Heart left ventricle (tissue), 16 donors: ENCODE measurements around the gene SLC7A14. TPM values are rescaled to one million over a fixed set of nuclear protein-coding genes. Genes with fewer than 3 reads are reported as not detected.

Experiments
- ATAC-seq, 4 donors: fragments of 200-7000 bp; cut with Tn5 transposase; one replicate each; pipeline ENCODE4 v1.9.1; 2020 to 2022; ENCODE audit warnings: moderate library complexity in 4 of 4, mild to moderate bottlenecking in 3 of 4, moderate number of reproducible peaks in 1 of 4
- DNase-seq, 5 donors: peaks; one replicate each; pipeline ENCODE4 v3.0.0-alpha.2; 2020
- H3K27ac ChIP-seq, 12 donors: fragments of 200-600 bp; sonication (generic) in 4 of 12; one replicate each; pipeline versions ENCODE4 v1.5.0 to v1.8.0; 2016 to 2022; ENCODE audit warnings: mild to moderate bottlenecking in 2 of 12
- H3K27me3 ChIP-seq, 9 donors: fragments of 200-600 bp; sonication (generic) in 2 of 9; one replicate each; pipeline versions ENCODE4 v1.5.1 to v1.8.0; 2016 to 2022; ENCODE audit warnings: mild to moderate bottlenecking in 3 of 9
- H3K36me3 ChIP-seq, 9 donors: fragments of 200-600 bp; sonication (generic) in 2 of 9; one replicate each; pipeline versions ENCODE4 v1.5.0 to v1.8.0; 2018 to 2022; ENCODE audit warnings: mild to moderate bottlenecking in 2 of 9
- H3K4me1 ChIP-seq, 12 donors: fragments of 200-600 bp; sonication (generic) in 4 of 12; one replicate each; pipeline versions ENCODE4 v1.5.0 to v1.8.0; 2016 to 2022; ENCODE audit warnings: mild to moderate bottlenecking in 3 of 12
- H3K4me3 ChIP-seq, 12 donors: fragments of 200-600 bp; sonication (generic) in 4 of 12; one replicate each; pipeline versions ENCODE4 v1.5.0 to v1.8.0; 2017 to 2022; ENCODE audit warnings: mild to moderate bottlenecking in 9 of 12, moderate library complexity in 4 of 12
- H3K9me3 ChIP-seq, 12 donors: fragments of 200-600 bp; sonication (generic) in 4 of 12; one replicate each; pipeline versions ENCODE4 v1.5.0 to v1.8.0; 2016 to 2022; ENCODE audit warnings: mild to moderate bottlenecking in 1 of 12
- CTCF ChIP-seq, 12 donors: fragments of 200-600 bp; sonication (generic) in 4 of 12; IDR thresholded peaks; one replicate each; pipeline versions ENCODE4 v1.5.0 to v1.8.0; 2018 to 2022; ENCODE audit warnings: antibody characterized with exemption in 12 of 12, mild to moderate bottlenecking in 5 of 12
- POLR2A ChIP-seq, 2 donors: fragments of 450-650 bp; IDR thresholded peaks; one replicate each; pipeline ENCODE4 v1.6.1; 2017; ENCODE audit warnings: antibody characterized with exemption in 2 of 2, mild to moderate bottlenecking in 2 of 2, moderate library complexity in 2 of 2
- WGBS, 4 donors: extraction: QIAGEN DNeasy Blood & Tissue Kit in 2 of 4; methylation state at CpG; one replicate each; pipeline versions ENCODE4 v1.1.5 to v1.1.7; 2013 to 2018; 5-methylcytosine and 5-hydroxymethylcytosine counted together
- intact Hi-C, 10 donors: fragments of 100-400 bp; cut with DNase I; formaldehyde crosslinking; loops; one replicate each; pipeline versions ENCODE4 v1.11.1 to v1.14.2; 2022
- polyA plus RNA-seq, 2 donors: library from polyadenylated mRNA; stranded (reverse); fragments of 200-250 nt; gene quantifications; one replicate each; pipeline ENCODE4 v1.2.3, GENCODE V29; 2013
- total RNA-seq, 9 donors: library from RNA; depleted of rRNA in 2 of 9; stranded (reverse); fragments of >200 nt in 2 of 9; fragmentation: NEBNext Ultra II Directional in 3 of 9; extraction: Animal tissue kit (Norgen Biotek cat#: 25700) in 3 of 9; gene quantifications; one replicate each; pipeline versions ENCODE4 v1.1.0 to v1.2.4, GENCODE V29; 2016 to 2023
- donor health status: ischemic (EF 13 %, LVEDD 7.1; RV severe dilation, severe dysfunction).
- donor health status: healthy with polysubstance abuse.
- donor health status: DM: no; HTN: yes; CAD: no.
- donor health status: DM: no; HTN: no; CAD: no.
- donor health status: ischemic (EF 25% LVEDD 6.9; RV normal size, moderate dysfunction).
- donor health status: ischemic (EF 25% LVEDD 5.7; RV mildly dilated, moderate dysfunction).
- donor health status: healthy.
- donor health status: DM: yes; HTN: yes; CAD: no.
- donor health status: ischemic (EF 35%, LVEDD 5.7; RV mildly dilated, moderate dysfunction).
- donor health status: nonischemic (EF 11% LVEDD 7.7; RV severe dilation, severe dysfunction).
- donor health status: DM: yes; HTN: yes; CAD: no.
- donor health status: PGD.
- donor health status: ischemic (EF 29% LVEDD 5.4; RV normal size, mild dysfunction).
- donor health status: nonischemic (EF 23%, LVEDD 6.1; RV moderate dilation, normal function).

SLC7A14 gene
- total and polyA plus RNA-seq, 11 donors: 0.02 TPM; not detected in 9

- Histone ChIP-seq H3K27ac (no peak overlapping the region), H3K4me3 (no peak overlapping the region), H3K36me3 (no peaks in the 10 kb centered on the region), H3K27me3 (peaks cover 0 to 4% (median 0%) of the 10 kb centered on the region in 9 donors), H3K4me1 (peaks cover 0 to 4% (median 0%) of the 10 kb centered on the region in 12 donors), H3K9me3 (no peaks in the 10 kb centered on the region)
- no peak for ATAC-seq
- intact Hi-C loops: no loop called here
- no peak for DNase-seq
- TF ChIP-seq CTCF (IDR thresholded peaks at IDR 0.05) (no peak), POLR2A (IDR thresholded peaks at IDR 0.05) (no peak)
Observed at GRCh38 chr3:170536712-170537111, 49.2 kb downstream of the SLC7A14 start.

- Histone ChIP-seq H3K27me3 (peaks cover 0 to 4% (median 0%) of the 10 kb centered on the region in 9 donors), H3K27ac (no peak overlapping the region), H3K4me3 (no peak overlapping the region), H3K36me3 (no peaks in the 10 kb centered on the region), H3K9me3 (no peaks in the 10 kb centered on the region), H3K4me1 (peaks cover 0 to 9% (median 0%) of the 10 kb centered on the region in 12 donors)
- TF ChIP-seq CTCF (IDR thresholded peaks at IDR 0.05): no peak
- 83 to 90% (median 88%) methylated on average over 3 of the region's 3 CpGs for WGBS, 4 donors
- intact Hi-C loops: no loop called here
- DNase-seq (no peak), ATAC-seq (no peak)
Observed at GRCh38 chr3:170534227-170534626, 51.6 kb downstream of the SLC7A14 start.

GRCh38 chr3:170532573-170532972, 53.3 kb downstream of the SLC7A14 start:
- intact Hi-C loops: no loop called here
- Histone ChIP-seq H3K27ac (no peak overlapping the region), H3K36me3 (no peaks in the 10 kb centered on the region), H3K4me3 (no peak overlapping the region), H3K4me1 (peaks cover 0 to 9% (median 0%) of the 10 kb centered on the region in 12 donors), H3K27me3 (peaks cover 0 to 4% (median 0%) of the 10 kb centered on the region in 9 donors), H3K9me3 (no peaks in the 10 kb centered on the region)
- ATAC-seq (no peak), DNase-seq (no peak)
- TF ChIP-seq POLR2A (IDR thresholded peaks at IDR 0.05) (no peak), CTCF (IDR thresholded peaks at IDR 0.05) (no peak)
- 71 to 96% (median 83%) methylated on average over 6 of the region's 6 CpGs for WGBS, 4 donors

GRCh38 chr3:170531657-170532335, 54.1 kb downstream of the SLC7A14 start:
- WGBS, 4 donors: 32 to 50% (median 35%) methylated on average over 7 of the region's 7 CpGs
- Histone ChIP-seq H3K4me3 (no peak overlapping the region), H3K27me3 (peaks cover 0 to 4% (median 0%) of the 10 kb centered on the region in 9 donors), H3K36me3 (no peaks in the 10 kb centered on the region), H3K9me3 (no peaks in the 10 kb centered on the region), H3K27ac (peak overlapping the region in 1 of 12 donors; percentile 5), H3K4me1 (peaks cover 0 to 9% (median 0%) of the 10 kb centered on the region in 12 donors)
- TF ChIP-seq POLR2A (IDR thresholded peaks at IDR 0.05) (no peak), CTCF (IDR thresholded peaks at IDR 0.05) (no peak)
- intact Hi-C loops: no loop called here
- DNase-seq: no peak
- peak; percentile 18 to 63 (median 43) for ATAC-seq
